ENCODE results near the gene MAD1L1. TPM values are rescaled to one million over a fixed set of nuclear protein-coding genes. Genes with fewer than 3 reads are reported as not detected.

Gene MAD1L1
- total and polyA plus RNA-seq, 2 donors (not counting 1 experiment from before 2014, with no cell fraction given): 9.8 to 29.4 TPM

DNA sequence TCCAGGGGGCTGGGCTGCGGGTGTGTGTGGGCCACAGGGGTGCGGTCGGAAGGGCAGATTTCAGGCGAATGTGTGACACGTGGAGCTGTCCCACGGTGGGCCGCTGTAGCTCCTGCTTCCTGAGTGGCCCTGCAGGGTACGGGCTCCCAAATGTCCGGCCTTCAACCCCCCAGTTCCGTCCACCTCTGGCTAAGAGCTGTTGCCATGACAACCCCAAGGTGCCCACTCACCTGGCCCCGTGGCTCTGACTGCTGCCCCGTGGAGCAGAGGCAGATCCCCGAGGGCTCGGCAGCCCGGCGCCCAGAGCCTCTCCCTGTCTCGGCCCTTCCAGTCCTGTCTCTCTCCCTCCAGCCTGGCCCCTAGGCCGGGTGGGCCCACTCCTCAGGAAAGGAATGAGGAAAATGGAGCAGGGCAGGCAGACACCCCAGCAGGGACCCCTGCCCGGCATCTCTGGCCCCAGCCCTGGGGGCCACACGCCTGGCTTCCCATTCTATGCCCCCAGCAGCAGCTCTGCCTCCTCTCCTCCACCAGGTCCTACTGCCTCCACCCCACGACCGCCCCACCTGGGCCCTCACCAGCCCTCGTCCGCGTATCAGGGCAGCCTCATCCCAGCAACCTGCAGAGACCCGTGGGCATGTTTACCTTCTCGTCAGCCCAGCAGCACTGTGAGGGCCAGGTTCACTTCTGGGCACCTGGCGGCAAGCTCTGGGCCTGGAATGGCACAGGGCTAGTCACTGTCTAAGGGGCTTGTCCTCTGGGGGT, 347.1 kb downstream of the MAD1L1 start:
- Histone ChIP-seq H3K27ac (ENCODE audit: insufficient read depth, low read length) (no peak overlapping the region), H4K20me1 (ENCODE audit: control insufficient read depth, extremely low read depth, insufficient read depth, low read length) (no peaks in the 10 kb centered on the region), H3K4me2 (ENCODE audit: extremely low read depth, insufficient read depth, low read length) (no peak overlapping the region), H3K4me3 (replicated peaks in 1 of 4; ENCODE audit: control extremely low read depth in 1 of 4, insufficient read depth in 1 of 4, low read depth in 3 of 4, low read length in 4 of 4) (no peak overlapping the region), H2AFZ (ENCODE audit: low read length) (no peak overlapping the region), H3K9ac (ENCODE audit: insufficient read depth, low read length) (no peak overlapping the region), H3K27me3 (ENCODE audit: control insufficient read depth, insufficient read depth, low read length) (no peaks in the 10 kb centered on the region), H3K9me3 (ENCODE audit: control insufficient read depth, insufficient read depth, low read depth, low read length) (peaks cover 1% of the 10 kb centered on the region), H3K4me1 (ENCODE audit: control insufficient read depth, extremely low read depth, insufficient read depth, low read length) (peaks cover 16% of the 10 kb centered on the region), H3K36me3 (ENCODE audit: control insufficient read depth, insufficient read depth, low read length) (peaks cover 3% of the 10 kb centered on the region), H3K79me2 (ENCODE audit: control insufficient read depth, insufficient read depth, low read length) (no peaks in the 10 kb centered on the region)
- no peak for TF ChIP-seq EZH2 (IDR thresholded peaks at IDR 0.05; ENCODE audit: low read length, missing control alignments)
- no peak for TF ChIP-seq CTCF (conservative IDR thresholded peaks at IDR 0.05 in 1 of 2, IDR thresholded peaks at IDR 0.05 in 1 of 2; ENCODE audit: low read depth in 1 of 2, low read length in 2 of 2)
- no peak for DNase-seq (ENCODE audit: low read depth in 2 of 2)

DNA sequence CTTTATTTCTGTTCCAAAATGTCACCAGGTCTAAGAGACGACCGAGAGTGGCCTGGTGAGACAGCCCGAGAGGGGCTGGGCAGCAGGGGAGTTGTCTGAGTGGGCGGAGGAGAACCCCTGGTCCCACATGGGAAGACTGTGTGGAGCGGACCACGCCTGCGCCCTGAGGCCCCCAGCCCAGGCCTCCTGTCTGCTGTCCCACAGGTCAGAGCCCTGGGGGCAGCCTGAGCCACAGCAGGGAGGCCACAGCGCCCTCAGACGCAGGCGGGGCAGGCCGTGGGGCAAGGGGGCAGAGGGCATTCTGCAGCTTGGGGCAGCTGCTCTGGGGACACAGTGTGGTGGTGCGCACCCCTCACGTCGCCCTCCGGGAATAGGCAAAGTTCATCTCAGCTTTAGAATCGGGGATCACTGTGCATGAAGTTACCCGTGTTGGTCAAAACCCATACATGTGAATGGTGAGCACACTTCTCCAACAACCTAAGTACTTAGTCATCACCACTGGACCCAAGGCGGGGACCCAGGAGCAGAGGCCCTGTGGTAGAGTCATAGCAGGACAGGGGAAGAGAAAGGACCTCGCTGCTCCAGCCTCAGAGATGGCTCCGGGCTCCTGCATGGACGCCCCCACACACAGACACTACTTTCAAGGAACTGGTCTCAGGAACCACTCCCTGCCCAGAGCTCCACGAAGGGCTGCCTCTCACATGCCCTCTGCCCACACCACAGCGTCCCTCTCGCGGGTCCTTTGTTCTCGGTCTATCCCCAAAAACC, 348.0 kb downstream of the MAD1L1 start:
- DNase-seq (ENCODE audit: low read depth in 2 of 2): peak in 1 of 2 donors; percentile 16
- H4K20me1 ChIP-seq (ENCODE audit: control insufficient read depth, extremely low read depth, insufficient read depth, low read length): no peaks in the 10 kb centered on the region
- no peaks in the 10 kb centered on the region for H3K79me2 ChIP-seq (ENCODE audit: control insufficient read depth, insufficient read depth, low read length)
- H3K4me3 ChIP-seq (replicated peaks in 1 of 4; ENCODE audit: control extremely low read depth in 1 of 4, insufficient read depth in 1 of 4, low read depth in 3 of 4, low read length in 4 of 4): no peak overlapping the region
- TF ChIP-seq EZH2 (IDR thresholded peaks at IDR 0.05; ENCODE audit: low read length, missing control alignments) (no peak), CTCF (conservative IDR thresholded peaks at IDR 0.05 in 1 of 2, IDR thresholded peaks at IDR 0.05 in 1 of 2; ENCODE audit: low read depth in 1 of 2, low read length in 2 of 2) (no peak)
- H3K9me3 ChIP-seq (ENCODE audit: control insufficient read depth, insufficient read depth, low read depth, low read length): peaks cover 1% of the 10 kb centered on the region
- H3K27me3 ChIP-seq (ENCODE audit: control insufficient read depth, insufficient read depth, low read length): no peaks in the 10 kb centered on the region
- H3K36me3 ChIP-seq (ENCODE audit: control insufficient read depth, insufficient read depth, low read length): peaks cover 3% of the 10 kb centered on the region
- H3K4me1 ChIP-seq (ENCODE audit: control insufficient read depth, extremely low read depth, insufficient read depth, low read length): peaks cover 14% of the 10 kb centered on the region
- no peak overlapping the region for H3K27ac ChIP-seq (ENCODE audit: insufficient read depth, low read length)
- H3K9ac ChIP-seq (ENCODE audit: insufficient read depth, low read length): no peak overlapping the region
- H3K4me2 ChIP-seq (ENCODE audit: extremely low read depth, insufficient read depth, low read length): no peak overlapping the region
- H2AFZ ChIP-seq (ENCODE audit: low read length): no peak overlapping the region

DNA sequence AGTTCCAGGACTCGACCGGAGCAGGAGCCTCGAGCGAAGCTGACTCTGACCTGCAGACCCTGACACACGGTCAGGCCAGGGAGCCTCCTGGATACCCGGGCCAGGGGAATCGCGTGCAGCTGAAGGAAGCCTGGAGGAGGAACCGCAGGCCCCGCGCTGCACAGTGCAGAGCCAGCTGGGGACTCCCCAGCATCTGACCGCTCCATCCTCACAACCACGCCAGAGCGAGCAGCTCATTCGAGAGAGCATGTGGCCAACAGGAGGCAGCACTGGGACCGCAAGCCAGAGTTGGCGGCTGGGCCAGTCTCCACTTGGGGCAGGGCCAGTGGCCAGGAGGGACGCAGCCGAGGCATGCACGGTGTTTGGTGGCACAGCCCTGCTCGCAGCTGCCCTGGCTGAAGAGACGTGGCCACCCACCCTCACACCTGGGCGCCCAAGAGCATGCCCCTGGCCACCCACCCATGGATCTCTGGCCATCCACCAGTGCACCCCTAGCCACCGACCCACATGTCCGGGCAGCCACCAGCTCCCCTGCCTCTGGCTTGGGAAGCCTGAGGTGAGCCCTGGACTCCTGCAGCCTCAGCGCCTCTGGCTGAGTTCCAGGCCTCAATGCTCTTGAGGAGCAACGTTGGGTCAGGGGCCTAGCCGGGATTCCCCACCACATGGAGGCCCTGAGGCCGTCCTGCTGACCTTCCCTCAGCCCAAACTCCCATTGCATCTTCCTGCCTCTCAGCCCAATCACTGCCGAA, 348.7 kb downstream of the MAD1L1 start:
- peaks cover 13% of the 10 kb centered on the region for H3K4me1 ChIP-seq (ENCODE audit: control insufficient read depth, extremely low read depth, insufficient read depth, low read length)
- no peak overlapping the region for H3K9ac ChIP-seq (ENCODE audit: insufficient read depth, low read length)
- TF ChIP-seq CTCF (conservative IDR thresholded peaks at IDR 0.05 in 1 of 2, IDR thresholded peaks at IDR 0.05 in 1 of 2; ENCODE audit: low read depth in 1 of 2, low read length in 2 of 2) (no peak), EZH2 (IDR thresholded peaks at IDR 0.05; ENCODE audit: low read length, missing control alignments) (no peak)
- H4K20me1 ChIP-seq (ENCODE audit: control insufficient read depth, extremely low read depth, insufficient read depth, low read length): no peaks in the 10 kb centered on the region
- peaks cover 1% of the 10 kb centered on the region for H3K9me3 ChIP-seq (ENCODE audit: control insufficient read depth, insufficient read depth, low read depth, low read length)
- peaks cover 3% of the 10 kb centered on the region for H3K36me3 ChIP-seq (ENCODE audit: control insufficient read depth, insufficient read depth, low read length)
- H3K4me3 ChIP-seq (replicated peaks in 1 of 4; ENCODE audit: control extremely low read depth in 1 of 4, insufficient read depth in 1 of 4, low read depth in 3 of 4, low read length in 4 of 4): no peak overlapping the region
- H3K79me2 ChIP-seq (ENCODE audit: control insufficient read depth, insufficient read depth, low read length): no peaks in the 10 kb centered on the region
- DNase-seq (ENCODE audit: low read depth in 2 of 2): no peak
- H3K27me3 ChIP-seq (ENCODE audit: control insufficient read depth, insufficient read depth, low read length): no peaks in the 10 kb centered on the region
- no peak overlapping the region for H2AFZ ChIP-seq (ENCODE audit: low read length)
- no peak overlapping the region for H3K4me2 ChIP-seq (ENCODE audit: extremely low read depth, insufficient read depth, low read length)
- no peak overlapping the region for H3K27ac ChIP-seq (ENCODE audit: insufficient read depth, low read length)

All from fibroblast of lung (primary cell).